ENCODE results near the gene DYRK2. TPM values are rescaled to one million over a fixed set of nuclear protein-coding genes. Genes with fewer than 3 reads are reported as not detected.

The DYRK2 gene
- polyA plus RNA-seq, 3 donors = 7.5 to 12.5 (median 9.7) TPM

GRCh38 chr12:67664171-67664570 lies 15.6 kb downstream of the DYRK2 start:
- Histone ChIP-seq H3K4me2 (replicated peaks; ENCODE audit: extremely low read depth, low read length, poor library complexity, severe bottlenecking) (no peak overlapping the region), H3K79me2 (ENCODE audit: insufficient read depth, low read length) (peaks cover 4% of the 10 kb centered on the region), H3K4me3 (replicated peaks in 1 of 3; ENCODE audit: low read depth in 2 of 3, low read length in 3 of 3) (no peak overlapping the region), H3K36me3 (replicated peaks in 1 of 2; ENCODE audit: control insufficient read depth in 1 of 2, insufficient read depth in 2 of 2, low read length in 2 of 2) (peaks cover 7 to 11% of the 10 kb centered on the region in 2 donors), H3K4me1 (ENCODE audit: control insufficient read depth in 1 of 2, insufficient read depth in 2 of 2, low read length in 2 of 2) (no peaks in the 10 kb centered on the region), H3K27ac (ENCODE audit: low read depth in 1 of 2, low read length in 2 of 2) (no peak overlapping the region), H3K9ac (ENCODE audit: insufficient read depth, low read length, poor library complexity, severe bottlenecking) (no peak overlapping the region), H3K9me3 (replicated peaks in 1 of 2; ENCODE audit: control insufficient read depth in 1 of 2, insufficient read depth in 1 of 2, low read length in 2 of 2) (no peaks in the 10 kb centered on the region), H3K27me3 (ENCODE audit: control insufficient read depth in 2 of 2, insufficient read depth in 2 of 2, low read length in 2 of 2) (no peaks in the 10 kb centered on the region), H4K20me1 (ENCODE audit: insufficient read depth, low read length) (peaks cover 35% of the 10 kb centered on the region), H2AFZ (ENCODE audit: insufficient read depth, low read depth, low read length, poor library complexity, severe bottlenecking) (no peak overlapping the region)
- TF ChIP-seq CTCF (IDR thresholded peaks at IDR 0.05) = no peak
- WGBS (ENCODE audit: insufficient coverage) = no CpG with 5 or more reads among the region's 2 CpGs
- DNase-seq = no peak
- Mint-ChIP-seq H3K4me3 (no peak overlapping the region), H3K27ac (no peak overlapping the region), H3K9me3 (no peaks in the 10 kb centered on the region), H3K4me1 (peaks cover 6% of the 10 kb centered on the region), H3K27me3 (ENCODE audit: low read depth in 3 of 3) (peaks cover 0 to 1% (median 0%) of the 10 kb centered on the region in 3 donors), H3K36me3 (peaks cover 7 to 15% of the 10 kb centered on the region in 2 donors)
- intact Hi-C loops (cut with micrococcal nuclease) = no loop called here

- Histone ChIP-seq H3K9me3 (replicated peaks in 1 of 2; ENCODE audit: control insufficient read depth in 1 of 2, insufficient read depth in 1 of 2, low read length in 2 of 2) (no peaks in the 10 kb centered on the region), H3K36me3 (replicated peaks in 1 of 2; ENCODE audit: control insufficient read depth in 1 of 2, insufficient read depth in 2 of 2, low read length in 2 of 2) (peaks cover 0 to 6% of the 10 kb centered on the region in 2 donors), H3K27ac (ENCODE audit: low read depth in 1 of 2, low read length in 2 of 2) (no peak overlapping the region), H3K4me3 (replicated peaks in 1 of 3; ENCODE audit: low read depth in 2 of 3, low read length in 3 of 3) (no peak overlapping the region), H3K27me3 (ENCODE audit: control insufficient read depth in 2 of 2, insufficient read depth in 2 of 2, low read length in 2 of 2) (no peaks in the 10 kb centered on the region), H3K9ac (ENCODE audit: insufficient read depth, low read length, poor library complexity, severe bottlenecking) (no peak overlapping the region), H3K4me1 (ENCODE audit: control insufficient read depth in 1 of 2, insufficient read depth in 2 of 2, low read length in 2 of 2) (no peaks in the 10 kb centered on the region), H4K20me1 (ENCODE audit: insufficient read depth, low read length) (peaks cover 25% of the 10 kb centered on the region), H2AFZ (ENCODE audit: insufficient read depth, low read depth, low read length, poor library complexity, severe bottlenecking) (no peak overlapping the region), H3K79me2 (ENCODE audit: insufficient read depth, low read length) (peaks cover 4% of the 10 kb centered on the region), H3K4me2 (replicated peaks; ENCODE audit: extremely low read depth, low read length, poor library complexity, severe bottlenecking) (no peak overlapping the region)
- Mint-ChIP-seq H3K36me3 (peaks cover 7 to 15% of the 10 kb centered on the region in 2 donors), H3K4me1 (peaks cover 3% of the 10 kb centered on the region), H3K9me3 (no peaks in the 10 kb centered on the region), H3K4me3 (no peak overlapping the region), H3K27me3 (ENCODE audit: low read depth in 3 of 3) (peaks cover 0 to 2% (median 1%) of the 10 kb centered on the region in 3 donors), H3K27ac (no peak overlapping the region)
- no peak for TF ChIP-seq CTCF (IDR thresholded peaks at IDR 0.05)
- intact Hi-C loops (cut with micrococcal nuclease) = no loop called here
- 100% methylated on average over 1 of the region's 1 CpG for WGBS (ENCODE audit: insufficient coverage)
- no peak for DNase-seq
Measured at GRCh38 chr12:67665679-67666078, 17.1 kb downstream of the DYRK2 start.

Measured in CD14-positive monocyte (primary cell).